ENCODE results near the gene LNP1.

DNA sequence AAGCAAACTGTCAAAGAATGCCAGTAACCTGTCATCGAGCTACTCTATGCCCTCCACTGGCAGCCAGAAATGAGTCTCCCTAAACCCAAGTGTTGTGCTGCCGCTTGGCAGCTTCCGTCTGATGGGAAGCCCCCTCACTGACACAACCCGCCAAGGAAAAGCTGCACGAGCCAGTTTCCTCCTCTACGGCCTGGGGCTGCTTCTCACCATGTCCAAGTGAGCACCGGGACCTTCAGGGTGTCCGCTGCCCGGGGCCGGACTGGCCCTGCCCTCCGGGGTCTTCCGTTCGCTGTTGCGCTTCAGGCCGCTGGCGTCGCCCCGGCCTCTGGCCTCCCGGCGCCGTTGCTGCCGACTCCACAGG lies 940 bp upstream of the LNP1 start:
- TF ChIP-seq POLR2A (IDR thresholded peaks at IDR 0.05) = no peak
- TF ChIP-seq, protein P1, sequence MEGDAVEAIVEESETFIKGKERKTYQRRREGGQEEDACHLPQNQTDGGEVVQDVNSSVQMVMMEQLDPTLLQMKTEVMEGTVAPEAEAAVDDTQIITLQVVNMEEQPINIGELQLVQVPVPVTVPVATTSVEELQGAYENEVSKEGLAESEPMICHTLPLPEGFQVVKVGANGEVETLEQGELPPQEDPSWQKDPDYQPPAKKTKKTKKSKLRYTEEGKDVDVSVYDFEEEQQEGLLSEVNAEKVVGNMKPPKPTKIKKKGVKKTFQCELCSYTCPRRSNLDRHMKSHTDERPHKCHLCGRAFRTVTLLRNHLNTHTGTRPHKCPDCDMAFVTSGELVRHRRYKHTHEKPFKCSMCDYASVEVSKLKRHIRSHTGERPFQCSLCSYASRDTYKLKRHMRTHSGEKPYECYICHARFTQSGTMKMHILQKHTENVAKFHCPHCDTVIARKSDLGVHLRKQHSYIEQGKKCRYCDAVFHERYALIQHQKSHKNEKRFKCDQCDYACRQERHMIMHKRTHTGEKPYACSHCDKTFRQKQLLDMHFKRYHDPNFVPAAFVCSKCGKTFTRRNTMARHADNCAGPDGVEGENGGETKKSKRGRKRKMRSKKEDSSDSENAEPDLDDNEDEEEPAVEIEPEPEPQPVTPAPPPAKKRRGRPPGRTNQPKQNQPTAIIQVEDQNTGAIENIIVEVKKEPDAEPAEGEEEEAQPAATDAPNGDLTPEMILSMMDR (IDR thresholded peaks at IDR 0.05) = no peak
- no peak for TF ChIP-seq POLR2AphosphoS5 (IDR thresholded peaks at IDR 0.05)
- TF ChIP-seq EP300 (IDR thresholded peaks at IDR 0.05) = no peak
